Naive thymus-derived CD8-positive, alpha-beta T cell (primary cell): Measurements from ENCODE around the gene SLC19A1. TPM values are rescaled to one million over a fixed set of nuclear protein-coding genes. Genes with fewer than 3 reads are reported as not detected.

Experiments used
- ATAC-seq, 2 donors: fragments of 150-1000 bp; cut with Tn5 transposase in 1 of 2; sonication (Bioruptor Pico), chemical (Tn5 transposase) in 1 of 2; 1 replicate in 1 of 2; 2 replicates in 1 of 2; pipeline ENCODE4 v1.10.0; 2021; ENCODE audit warnings: mild to moderate bottlenecking in 2 of 2, moderate library complexity in 2 of 2
- POLR2A ChIA-PET: fragments of 350-600 bp; sonication (Branson Sonifier 250); formaldehyde crosslinking; loops from one replicate; lab custom pipeline; 2021; ENCODE audit warnings: antibody characterized with exemption; lab: Charles Lee
- DNase-seq, 10 donors: peaks; one replicate each; pipeline versions ENCODE4 v3.0.0 to v3.0.0-alpha.2; 2020 to 2022
- H3K27ac Mint-ChIP-seq, 10 donors: one replicate each; pipeline ENCODE4 v1.8.0; 2020 to 2022; ENCODE audit warnings: mild to moderate bottlenecking in 10 of 10, mixed read lengths in 10 of 10, moderate library complexity in 4 of 10, inconsistent platforms in 1 of 10
- H3K27me3 Mint-ChIP-seq, 5 donors: one replicate each; pipeline ENCODE4 v1.8.0; 2021 to 2022; ENCODE audit warnings: mixed read lengths in 5 of 5
- H3K36me3 Mint-ChIP-seq, 3 donors: one replicate each; pipeline ENCODE4 v1.8.0; 2020 to 2022; ENCODE audit warnings: mixed read lengths in 3 of 3, mild to moderate bottlenecking in 2 of 3, inconsistent platforms in 1 of 3
- H3K4me1 Mint-ChIP-seq, 4 donors: one replicate each; pipeline ENCODE4 v1.8.0; 2021 to 2022; ENCODE audit warnings: mixed read lengths in 4 of 4
- H3K4me3 Mint-ChIP-seq, 10 donors: one replicate each; pipeline ENCODE4 v1.8.0; 2020 to 2022; ENCODE audit warnings: mild to moderate bottlenecking in 10 of 10, mixed read lengths in 10 of 10, moderate library complexity in 6 of 10, inconsistent platforms in 1 of 10
- H3K9me3 Mint-ChIP-seq, 9 donors: one replicate each; pipeline ENCODE4 v1.8.0; 2020 to 2022; ENCODE audit warnings: mixed read lengths in 9 of 9, mild to moderate bottlenecking in 3 of 9, inconsistent platforms in 1 of 9, moderate library complexity in 1 of 9
- polyA plus RNA-seq, 3 donors: library from polyadenylated mRNA; unstranded; fragments of 300-500 nt; fragmentation: Illumina TruSeq; gene quantifications; one replicate each; pipeline ENCODE4 v1.2.3, GENCODE V29; 2021
- total RNA-seq, 8 experiments: library from RNA in 2 of 8; stranded (reverse) in 2 of 8; gene quantifications; one replicate each; pipeline ENCODE4 v1.2.3 and lab custom pipeline; 2021 to 2026

The SLC19A1 gene
- total and polyA plus RNA-seq, 5 experiments from 2014 or later: 4.6 to 14.4 (median 10.2) TPM

DNA sequence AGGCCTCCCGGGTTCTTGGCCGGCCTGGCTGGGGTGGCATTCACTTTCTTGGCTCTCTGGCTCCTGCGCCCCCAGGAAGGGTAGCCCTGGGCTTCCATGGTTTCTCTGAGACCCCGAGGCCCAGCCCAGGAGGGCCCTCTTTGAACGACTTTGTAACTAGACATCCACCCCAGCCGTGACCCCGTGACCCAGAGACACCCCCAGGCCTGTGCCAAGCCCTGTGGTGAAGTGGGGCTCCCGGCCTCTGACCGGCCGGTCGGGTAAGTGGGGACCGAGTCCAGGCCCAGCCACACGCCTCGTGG, 73.3 kb downstream of the SLC19A1 start:
- Mint-ChIP-seq H3K27me3 (peaks cover 0 to 11% (median 8%) of the 10 kb centered on the region in 5 donors), H3K27ac (no peak overlapping the region), H3K4me1 (peaks cover 0 to 17% (median 10%) of the 10 kb centered on the region in 4 donors), H3K4me3 (no peak overlapping the region), H3K9me3 (no peaks in the 10 kb centered on the region), H3K36me3 (no peaks in the 10 kb centered on the region)
- POLR2A ChIA-PET: no interaction called here
- DNase-seq: no peak
- no peak for ATAC-seq

DNA sequence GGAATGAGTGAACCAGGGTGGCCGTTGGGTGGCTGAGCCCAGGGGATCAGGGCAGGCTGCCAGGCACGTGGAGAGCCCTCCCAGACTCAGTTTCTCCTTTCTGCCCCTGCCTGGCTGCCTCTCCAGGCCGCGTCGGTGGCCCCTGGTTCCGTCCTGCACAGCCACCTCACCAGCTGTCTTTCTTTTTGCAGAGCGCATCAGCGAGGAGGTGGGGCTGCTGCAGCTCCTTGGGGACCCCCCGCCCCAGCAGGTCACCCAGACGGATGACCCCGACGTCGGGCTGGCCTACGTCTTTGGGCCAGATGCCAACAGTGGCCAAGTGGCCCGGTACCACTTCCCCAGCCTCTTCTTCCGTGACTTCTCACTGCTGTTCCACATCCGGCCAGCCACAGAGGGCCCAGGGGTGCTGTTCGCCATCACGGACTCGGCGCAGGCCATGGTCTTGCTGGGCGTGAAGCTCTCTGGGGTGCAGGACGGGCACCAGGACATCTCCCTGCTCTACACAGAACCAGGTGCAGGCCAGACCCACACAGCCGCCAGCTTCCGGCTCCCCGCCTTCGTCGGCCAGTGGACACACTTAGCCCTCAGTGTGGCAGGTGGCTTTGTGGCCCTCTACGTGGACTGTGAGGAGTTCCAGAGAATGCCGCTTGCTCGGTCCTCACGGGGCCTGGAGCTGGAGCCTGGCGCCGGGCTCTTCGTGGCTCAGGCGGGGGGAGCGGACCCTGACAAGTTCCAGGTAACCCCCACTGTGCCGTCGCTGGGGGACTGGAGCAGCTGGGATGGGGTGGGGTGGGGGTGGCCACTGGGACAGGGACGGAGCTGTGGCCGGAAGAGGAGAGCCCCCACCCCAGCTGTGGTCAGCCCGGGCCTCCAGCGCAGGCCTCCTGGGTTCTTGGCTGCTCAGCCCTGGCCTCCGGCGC, 73.9 kb downstream of the SLC19A1 start:
- Mint-ChIP-seq H3K4me3 (no peak overlapping the region), H3K4me1 (peaks cover 0 to 15% (median 10%) of the 10 kb centered on the region in 4 donors), H3K27me3 (peaks cover 0 to 11% (median 8%) of the 10 kb centered on the region in 5 donors), H3K9me3 (no peaks in the 10 kb centered on the region), H3K36me3 (no peaks in the 10 kb centered on the region), H3K27ac (no peak overlapping the region)
- POLR2A ChIA-PET: no interaction called here
- no peak for DNase-seq
- no peak for ATAC-seq

DNA sequence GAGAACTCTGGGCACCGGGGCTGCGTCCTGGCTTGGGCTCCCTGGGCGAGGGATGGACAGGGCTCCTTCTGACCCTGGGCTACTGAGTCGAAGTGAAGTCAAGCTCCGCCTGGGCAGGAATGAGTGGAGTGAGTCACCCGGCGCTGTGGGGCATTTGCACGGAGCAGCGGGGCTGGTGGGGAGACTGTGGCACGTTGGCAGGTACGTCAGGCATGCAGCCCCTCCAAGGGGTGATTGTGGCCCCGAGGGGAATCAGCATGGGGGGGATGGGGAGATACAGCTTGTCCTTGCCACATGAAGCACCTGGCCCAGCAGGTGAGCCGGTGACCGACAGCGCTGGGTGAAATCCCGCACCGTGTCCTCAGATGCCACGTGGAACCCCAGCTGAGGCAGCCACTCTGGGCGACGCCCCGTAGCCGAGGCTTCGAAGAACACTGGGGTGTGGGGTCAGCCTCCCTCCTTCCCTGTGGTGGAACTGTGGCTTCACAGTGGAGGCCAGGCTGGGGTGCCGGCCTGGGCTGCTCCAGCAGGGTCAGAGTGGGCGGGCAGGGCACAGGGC, 74.9 kb downstream of the SLC19A1 start:
- peaks cover 0 to 11% (median 8%) of the 10 kb centered on the region in 5 donors for H3K27me3 Mint-ChIP-seq
- peaks cover 1 to 15% (median 10%) of the 10 kb centered on the region in 4 donors for H3K4me1 Mint-ChIP-seq
- ATAC-seq (no peak), DNase-seq (no peak)
- H3K4me3 Mint-ChIP-seq: no peak overlapping the region
- POLR2A ChIA-PET: no interaction called here
- peaks cover 0 to 6% (median 0%) of the 10 kb centered on the region in 3 donors for H3K36me3 Mint-ChIP-seq
- H3K27ac Mint-ChIP-seq: no peak overlapping the region
- H3K9me3 Mint-ChIP-seq: peaks cover 0 to 7% (median 4%) of the 10 kb centered on the region in 9 donors

DNA sequence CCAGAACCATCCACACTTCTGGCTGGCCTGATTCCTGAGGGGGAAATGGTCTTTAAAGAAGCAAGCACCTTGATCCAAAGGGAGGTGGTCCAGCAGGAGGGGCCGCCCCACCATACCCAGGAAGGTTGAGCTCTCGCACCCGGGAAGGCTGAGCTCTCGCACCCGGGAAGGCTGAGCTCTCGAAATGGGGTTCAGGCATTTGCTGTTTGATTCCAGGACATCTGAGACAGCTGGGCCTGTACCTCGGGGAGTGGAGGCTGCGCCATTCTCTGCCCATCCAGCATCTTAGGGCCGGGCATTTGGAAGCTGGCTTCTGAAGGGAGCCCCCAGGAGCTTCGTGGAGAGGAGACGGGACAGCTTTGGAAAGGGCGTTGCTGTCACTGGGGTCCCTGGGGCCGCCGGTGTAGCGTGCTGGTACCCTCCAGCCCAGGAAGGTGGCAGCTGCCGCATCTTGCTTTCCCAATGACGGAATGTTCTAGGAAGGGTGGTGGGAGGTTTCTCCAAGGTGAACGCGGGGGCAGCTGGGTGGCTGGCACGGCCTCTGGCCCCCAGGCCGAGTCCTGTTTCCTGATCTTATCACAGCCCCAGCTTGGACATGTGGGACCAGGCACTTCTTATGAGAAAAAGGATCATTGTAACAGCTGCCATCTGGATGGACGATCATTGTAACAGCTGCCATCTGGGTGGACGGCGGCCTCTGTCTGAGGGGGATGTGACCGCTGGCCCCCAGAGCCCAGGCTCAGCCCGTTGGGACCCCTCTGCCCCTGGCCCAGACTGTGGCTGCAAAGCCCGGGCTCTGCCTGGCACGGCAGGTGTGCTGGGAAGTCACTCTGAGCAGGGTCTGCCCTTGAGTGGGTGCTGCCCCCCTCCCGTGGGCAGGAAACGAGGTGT, 75.7 kb downstream of the SLC19A1 start:
- H3K4me1 Mint-ChIP-seq: peaks cover 2 to 14% (median 10%) of the 10 kb centered on the region in 4 donors
- peaks cover 0 to 13% (median 9%) of the 10 kb centered on the region in 9 donors for H3K9me3 Mint-ChIP-seq
- ATAC-seq: no peak
- H3K36me3 Mint-ChIP-seq: peaks cover 0 to 11% (median 0%) of the 10 kb centered on the region in 3 donors
- POLR2A ChIA-PET: no interaction called here
- H3K27me3 Mint-ChIP-seq: peaks cover 0 to 11% (median 8%) of the 10 kb centered on the region in 5 donors
- no peak overlapping the region for H3K4me3 Mint-ChIP-seq
- H3K27ac Mint-ChIP-seq: peak overlapping the region in 1 of 10 donors; percentile 18
- DNase-seq: peak in 1 of 10 donors; percentile 34

DNA sequence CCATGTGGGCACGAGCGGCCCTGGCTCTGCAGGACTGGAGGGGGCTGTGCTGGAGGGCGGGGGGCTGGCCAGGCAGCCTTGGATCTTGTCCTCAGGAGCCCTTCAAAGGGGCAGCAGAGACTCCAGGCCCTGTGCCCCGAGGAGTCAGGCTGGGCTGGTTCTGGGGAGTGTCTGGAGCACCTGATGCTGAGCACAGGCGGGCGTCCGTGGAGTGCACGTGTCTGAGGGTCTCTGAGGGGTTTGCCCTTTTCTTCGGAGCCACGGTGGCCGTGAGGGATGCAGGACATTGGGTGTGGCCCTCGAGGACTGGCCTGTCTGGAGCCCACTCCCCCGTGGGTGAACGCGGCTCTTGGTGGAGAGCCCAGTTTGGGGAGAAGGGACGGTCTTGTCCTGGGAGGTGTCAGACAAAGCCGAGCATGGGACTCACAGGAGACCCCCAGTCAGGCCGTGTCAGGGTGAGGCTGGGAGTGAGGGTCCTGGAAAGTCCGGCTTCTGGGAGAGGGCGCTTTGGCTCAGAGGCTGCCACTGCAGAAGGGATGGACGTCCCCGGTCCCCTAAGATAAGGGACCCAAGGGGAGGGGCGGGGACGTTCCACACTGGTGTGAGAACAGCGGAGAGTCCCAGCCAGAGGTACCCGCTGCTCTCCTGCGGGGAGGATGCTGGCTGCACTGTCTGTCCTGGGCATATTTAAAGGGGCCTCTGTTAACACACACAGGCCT, 76.5 kb downstream of the SLC19A1 start:
- H3K9me3 Mint-ChIP-seq: peaks cover 0 to 17% (median 11%) of the 10 kb centered on the region in 9 donors
- POLR2A ChIA-PET: no interaction called here
- H3K4me1 Mint-ChIP-seq: peaks cover 2 to 6% (median 4%) of the 10 kb centered on the region in 4 donors
- ATAC-seq (no peak), DNase-seq (peak in 2 of 10 donors; percentile 3 to 61)
- H3K36me3 Mint-ChIP-seq: peaks cover 0 to 13% (median 0%) of the 10 kb centered on the region in 3 donors
- no peak overlapping the region for H3K4me3 Mint-ChIP-seq
- H3K27me3 Mint-ChIP-seq: peaks cover 0 to 11% (median 8%) of the 10 kb centered on the region in 5 donors
- H3K27ac Mint-ChIP-seq: peak overlapping the region in 2 of 10 donors; percentile 18 to 47

DNA sequence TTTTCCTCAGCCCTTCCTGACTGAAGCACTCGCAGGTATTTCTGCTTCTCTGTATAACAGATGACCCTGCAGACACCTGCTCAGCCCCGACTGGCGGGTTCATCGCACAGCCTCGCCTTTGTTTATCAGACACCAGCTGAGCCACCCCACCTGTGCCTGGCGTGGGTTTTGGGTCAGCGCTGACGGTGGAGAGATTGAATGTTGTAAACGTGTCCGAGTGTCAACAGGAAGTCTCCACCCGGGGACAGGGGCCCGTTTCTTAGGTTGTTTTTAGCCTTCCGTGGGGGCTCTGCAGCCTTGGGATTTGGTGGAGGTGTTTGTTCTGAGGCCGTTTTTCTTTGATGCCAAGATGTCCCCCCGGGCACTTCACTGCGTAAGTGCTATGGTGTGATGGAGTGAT, 77.1 kb downstream of the SLC19A1 start:
- Mint-ChIP-seq H3K36me3 (peaks cover 0 to 13% (median 0%) of the 10 kb centered on the region in 3 donors), H3K27me3 (peaks cover 0 to 12% (median 8%) of the 10 kb centered on the region in 5 donors), H3K27ac (peak overlapping the region in 1 of 10 donors; percentile 47), H3K4me1 (peaks cover 0 to 4% (median 2%) of the 10 kb centered on the region in 4 donors), H3K9me3 (peaks cover 0 to 17% (median 11%) of the 10 kb centered on the region in 9 donors), H3K4me3 (no peak overlapping the region)
- POLR2A ChIA-PET: no interaction called here
- peak in 1 of 10 donors; percentile 7 for DNase-seq
- ATAC-seq: no peak

DNA sequence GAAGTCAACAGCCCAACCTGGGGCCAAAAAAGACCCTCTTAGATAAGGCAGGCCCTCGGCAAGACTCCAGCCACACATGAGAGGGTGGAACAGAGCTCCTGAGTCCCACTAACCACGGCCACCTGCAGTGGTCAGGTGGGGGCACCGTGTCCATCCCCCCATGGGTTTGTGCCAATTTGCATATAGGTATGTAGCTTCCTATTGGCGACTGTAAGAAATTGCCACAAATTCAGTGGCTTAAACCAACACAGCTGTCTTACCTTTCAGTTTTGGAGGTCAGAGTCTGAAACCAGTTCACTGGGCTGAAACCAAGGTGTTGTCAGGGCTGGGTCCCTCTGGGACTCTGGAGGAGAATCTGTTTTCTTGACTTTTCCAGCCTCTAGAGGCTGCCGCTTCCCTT, 77.9 kb downstream of the SLC19A1 start:
- POLR2A ChIA-PET: no interaction called here
- no peak for ATAC-seq

DNA sequence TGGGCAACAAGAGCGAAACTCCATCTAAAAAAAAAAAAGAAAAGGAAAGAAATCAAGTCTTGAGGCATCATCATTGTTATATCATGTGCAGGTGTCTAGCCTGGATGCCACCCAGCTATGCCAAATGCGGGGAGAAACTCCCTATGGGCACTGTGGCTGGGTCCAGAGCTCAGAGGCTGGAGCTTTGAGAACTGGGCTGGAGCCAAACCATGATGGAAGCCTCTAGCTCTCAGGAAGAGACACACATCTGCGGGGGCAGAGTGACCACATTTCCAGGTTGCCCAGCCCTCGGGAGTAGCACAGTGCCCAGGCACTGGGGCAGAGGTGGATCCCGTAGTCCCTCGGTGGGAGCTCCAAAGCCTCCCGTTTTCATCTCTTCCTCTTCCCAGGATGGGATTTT, 78.4 kb downstream of the SLC19A1 start:
- H3K9me3 Mint-ChIP-seq: peaks cover 0 to 17% (median 11%) of the 10 kb centered on the region in 9 donors
- ATAC-seq: no peak
- peak in 1 of 10 donors; percentile 19 for DNase-seq
- peaks cover 0 to 2% (median under 1%) of the 10 kb centered on the region in 4 donors for H3K4me1 Mint-ChIP-seq
- H3K36me3 Mint-ChIP-seq: peaks cover 0 to 13% (median 0%) of the 10 kb centered on the region in 3 donors
- H3K27me3 Mint-ChIP-seq: peaks cover 0 to 12% (median 8%) of the 10 kb centered on the region in 5 donors
- POLR2A ChIA-PET: no interaction called here
- peak overlapping the region in 1 of 10 donors; percentile 29 for H3K27ac Mint-ChIP-seq
- H3K4me3 Mint-ChIP-seq: no peak overlapping the region

More for the DNA sequence above, 77.9 kb downstream of the SLC19A1 start:
- peaks cover 0 to 2% (median under 1%) of the 10 kb centered on the region in 4 donors for H3K4me1 Mint-ChIP-seq
- H3K27ac Mint-ChIP-seq: peak overlapping the region in 1 of 10 donors; percentile 29
- peak in 1 of 10 donors; percentile 31 for DNase-seq
- peaks cover 0 to 13% (median 0%) of the 10 kb centered on the region in 3 donors for H3K36me3 Mint-ChIP-seq
- peaks cover 0 to 17% (median 11%) of the 10 kb centered on the region in 9 donors for H3K9me3 Mint-ChIP-seq
- no peak overlapping the region for H3K4me3 Mint-ChIP-seq
- peaks cover 0 to 12% (median 8%) of the 10 kb centered on the region in 5 donors for H3K27me3 Mint-ChIP-seq

DNA sequence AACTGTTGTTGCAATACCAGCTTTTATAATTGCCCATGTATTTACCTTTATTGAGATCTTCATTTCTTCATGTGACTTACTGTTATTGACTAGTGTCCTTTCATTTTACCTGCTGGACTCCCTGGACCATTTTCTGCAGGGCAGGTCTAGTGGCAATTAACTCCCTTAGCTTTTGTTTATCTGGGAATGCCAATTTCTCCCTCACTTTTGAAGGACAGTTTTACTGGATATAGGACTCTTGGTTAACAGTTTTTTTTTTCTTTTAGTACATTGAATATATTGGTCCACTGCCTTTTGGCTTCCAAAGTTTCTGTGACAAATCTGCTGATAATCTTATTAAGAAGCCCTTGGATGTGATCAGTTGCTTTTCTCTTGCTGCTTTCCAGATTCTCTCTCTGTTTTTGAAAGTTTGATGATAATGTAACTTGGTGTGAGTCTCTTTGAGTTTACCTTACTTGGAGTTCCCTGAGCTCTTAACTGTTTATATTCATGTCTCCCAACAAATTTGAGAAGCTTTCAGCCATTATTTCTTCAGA, 80.4 kb downstream of the SLC19A1 start:
- peaks cover 0 to 2% (median under 1%) of the 10 kb centered on the region in 4 donors for H3K4me1 Mint-ChIP-seq
- ATAC-seq (no peak), DNase-seq (no peak)
- H3K27ac Mint-ChIP-seq: no peak overlapping the region
- H3K4me3 Mint-ChIP-seq: no peak overlapping the region
- H3K36me3 Mint-ChIP-seq: peaks cover 0 to 13% (median 0%) of the 10 kb centered on the region in 3 donors
- POLR2A ChIA-PET: no interaction called here
- H3K9me3 Mint-ChIP-seq: peaks cover 0 to 17% (median 11%) of the 10 kb centered on the region in 9 donors
- peaks cover 0 to 11% (median 8%) of the 10 kb centered on the region in 5 donors for H3K27me3 Mint-ChIP-seq

DNA sequence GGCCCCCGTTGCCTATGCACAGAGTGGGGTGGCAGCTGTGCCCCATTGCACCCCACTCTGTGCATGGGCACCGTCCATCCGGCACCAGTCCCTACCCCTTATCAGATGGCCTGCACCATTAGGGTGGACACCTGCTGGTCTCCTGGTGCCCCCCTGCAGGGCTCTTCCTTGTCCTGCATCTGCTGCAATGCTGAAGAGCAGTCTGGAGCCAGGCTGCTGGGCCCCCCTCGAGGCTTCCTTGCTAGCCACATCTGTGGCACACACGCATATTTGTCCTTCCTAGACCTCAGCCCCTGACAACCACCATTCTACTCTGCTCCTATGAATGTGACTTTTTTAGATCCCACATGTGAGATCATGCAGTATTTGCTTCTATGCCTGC, 80.9 kb downstream of the SLC19A1 start:
- Mint-ChIP-seq H3K27me3 (peaks cover 0 to 11% (median 8%) of the 10 kb centered on the region in 5 donors), H3K36me3 (peaks cover 0 to 13% (median 0%) of the 10 kb centered on the region in 3 donors), H3K9me3 (peaks cover 0 to 17% (median 11%) of the 10 kb centered on the region in 9 donors), H3K27ac (peak overlapping the region in 1 of 10 donors; percentile 68), H3K4me1 (peaks cover 0 to 2% (median under 1%) of the 10 kb centered on the region in 4 donors), H3K4me3 (no peak overlapping the region)
- DNase-seq: peak in 1 of 10 donors; percentile 49
- POLR2A ChIA-PET: no interaction called here
- no peak for ATAC-seq

DNA sequence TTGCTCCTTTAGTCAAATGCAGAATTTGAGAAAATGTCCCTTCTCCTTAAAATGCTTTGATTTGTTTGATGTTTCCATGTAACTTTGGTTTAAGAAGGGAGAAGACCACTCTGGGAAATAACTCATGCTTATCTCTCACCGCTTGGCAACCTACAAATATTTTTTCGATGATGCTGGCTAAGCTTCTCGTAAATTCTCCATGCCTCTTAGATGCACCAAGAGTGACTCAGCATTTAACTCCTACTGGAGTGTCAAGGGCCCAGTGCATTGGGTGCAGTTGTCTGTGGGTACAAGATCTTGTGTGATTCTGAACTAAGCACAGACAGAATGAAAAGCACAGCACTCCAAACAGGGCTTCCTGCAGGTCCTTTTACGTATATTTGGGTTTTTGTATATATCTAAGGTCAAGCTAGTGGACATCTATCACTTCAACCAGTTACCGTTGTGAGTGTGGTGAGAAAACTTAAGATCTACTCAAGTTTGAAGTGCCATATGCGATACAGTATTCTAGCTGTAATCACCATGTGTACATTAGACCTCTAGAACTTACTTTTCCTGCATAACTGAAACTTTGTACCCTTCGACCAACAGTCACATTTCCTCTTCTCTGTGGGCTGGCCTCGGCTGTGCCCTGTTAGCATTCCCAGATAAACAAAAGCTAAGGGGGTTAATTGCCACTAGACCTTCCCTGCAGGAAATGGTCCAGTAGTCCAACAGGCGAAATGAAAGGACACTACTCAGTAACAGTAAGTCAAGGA, 81.5 kb downstream of the SLC19A1 start:
- POLR2A ChIA-PET: no interaction called here
- Mint-ChIP-seq H3K27ac (peak overlapping the region in 1 of 10 donors; percentile 32), H3K9me3 (peaks cover 0 to 17% (median 11%) of the 10 kb centered on the region in 9 donors), H3K4me1 (peaks cover 0 to 2% (median under 1%) of the 10 kb centered on the region in 4 donors), H3K27me3 (peaks cover 0 to 11% (median 8%) of the 10 kb centered on the region in 5 donors), H3K4me3 (no peak overlapping the region), H3K36me3 (peaks cover 0 to 13% (median 0%) of the 10 kb centered on the region in 3 donors)
- ATAC-seq (no peak), DNase-seq (no peak)
